Naive B cell (primary cell): Measurements from ENCODE around the gene FAM181A. TPM values are rescaled to one million over a fixed set of nuclear protein-coding genes. Genes with fewer than 3 reads are reported as not detected.

Experiments
- ATAC-seq, 2 donors: fragments of 150-1000 bp; cut with Tn5 transposase; 2 replicates each; pipeline ENCODE4 v1.10.0; 2021; ENCODE audit warnings: low read depth in 2 of 2, mild to moderate bottlenecking in 2 of 2, moderate library complexity in 2 of 2
- DNase-seq: peaks from one replicate; pipeline ENCODE4 v3.0.0; 2022
- H3K27ac Mint-ChIP-seq, 6 donors: one replicate each; pipeline ENCODE4 v1.8.0; 2020 to 2022; ENCODE audit warnings: mild to moderate bottlenecking in 6 of 6, mixed read lengths in 6 of 6, moderate library complexity in 5 of 6, inconsistent platforms in 2 of 6
- H3K27me3 Mint-ChIP-seq, 3 donors: one replicate each; pipeline ENCODE4 v1.8.0; 2021 to 2022; ENCODE audit warnings: mixed read lengths in 3 of 3, mild to moderate bottlenecking in 1 of 3
- H3K36me3 Mint-ChIP-seq, 2 donors: one replicate each; pipeline ENCODE4 v1.8.0; 2020 to 2022; ENCODE audit warnings: mixed read lengths in 2 of 2, inconsistent platforms in 1 of 2, mild to moderate bottlenecking in 1 of 2
- H3K4me1 Mint-ChIP-seq, 3 donors: one replicate each; pipeline ENCODE4 v1.8.0; 2020 to 2022; ENCODE audit warnings: mixed read lengths in 3 of 3, inconsistent platforms in 1 of 3, mild to moderate bottlenecking in 1 of 3, moderate library complexity in 1 of 3
- H3K4me3 Mint-ChIP-seq, 8 donors: one replicate each; pipeline ENCODE4 v1.8.0; 2020 to 2022; ENCODE audit warnings: mild to moderate bottlenecking in 8 of 8, mixed read lengths in 8 of 8, moderate library complexity in 8 of 8, inconsistent platforms in 2 of 8
- H3K9me3 Mint-ChIP-seq, 7 donors: one replicate each; pipeline ENCODE4 v1.8.0; 2020 to 2022; ENCODE audit warnings: mixed read lengths in 7 of 7, mild to moderate bottlenecking in 5 of 7, inconsistent platforms in 2 of 7, moderate library complexity in 1 of 7
- polyA plus RNA-seq, 6 donors: library from polyadenylated mRNA; unstranded; fragments of 300-500 nt; fragmentation: Illumina TruSeq; gene quantifications; one replicate each; pipeline ENCODE4 v1.2.3, GENCODE V29; 2021; ENCODE audit warnings: low read depth in 6 of 6

FAM181A gene
- polyA plus RNA-seq, 6 donors from 2014 or later: not detected

DNA sequence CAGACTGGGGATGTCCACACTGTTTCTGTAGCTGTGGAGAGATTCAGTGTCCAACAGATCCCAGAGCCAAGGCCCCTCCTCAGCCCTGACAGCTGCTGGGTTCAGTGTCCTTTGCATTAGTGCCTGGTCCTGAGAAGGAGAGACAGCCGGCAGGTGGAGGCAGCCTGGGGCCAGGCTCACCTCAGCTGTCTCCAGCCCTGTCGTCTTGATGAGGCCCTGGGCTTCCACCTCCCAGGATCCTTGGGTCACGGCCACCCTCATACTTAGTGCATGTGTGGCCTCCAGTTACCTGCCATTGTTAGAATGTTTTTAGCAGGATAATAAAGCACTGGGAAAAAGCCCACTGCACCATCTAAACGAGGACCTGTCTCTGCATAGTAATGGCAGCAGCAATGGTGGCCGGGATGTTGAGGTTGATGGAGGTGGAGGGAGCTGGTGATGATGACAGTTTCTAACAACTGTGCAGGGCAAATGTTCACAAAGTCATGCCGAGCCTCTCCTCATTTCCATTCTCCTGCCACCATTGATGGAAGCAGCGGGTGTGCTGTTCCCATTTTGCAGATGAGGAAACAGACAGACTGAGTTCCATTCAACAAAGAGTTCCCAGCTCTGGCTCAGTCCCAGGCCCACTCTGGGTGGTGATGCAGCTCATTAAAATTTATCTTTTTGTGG, 31.6 kb downstream of the FAM181A start:
- ATAC-seq: no peak
- H3K27ac Mint-ChIP-seq: peak overlapping the region; percentile 88 to 98 (median 96)
- no peaks in the 10 kb centered on the region for H3K9me3 Mint-ChIP-seq
- no peaks in the 10 kb centered on the region for H3K27me3 Mint-ChIP-seq
- no peaks in the 10 kb centered on the region for H3K36me3 Mint-ChIP-seq
- DNase-seq: no peak
- H3K4me3 Mint-ChIP-seq: peak overlapping the region in 7 of 8 donors; percentile 25 to 85 (median 70)
- peaks cover 68 to 95% (median 92%) of the 10 kb centered on the region in 3 donors for H3K4me1 Mint-ChIP-seq

DNA sequence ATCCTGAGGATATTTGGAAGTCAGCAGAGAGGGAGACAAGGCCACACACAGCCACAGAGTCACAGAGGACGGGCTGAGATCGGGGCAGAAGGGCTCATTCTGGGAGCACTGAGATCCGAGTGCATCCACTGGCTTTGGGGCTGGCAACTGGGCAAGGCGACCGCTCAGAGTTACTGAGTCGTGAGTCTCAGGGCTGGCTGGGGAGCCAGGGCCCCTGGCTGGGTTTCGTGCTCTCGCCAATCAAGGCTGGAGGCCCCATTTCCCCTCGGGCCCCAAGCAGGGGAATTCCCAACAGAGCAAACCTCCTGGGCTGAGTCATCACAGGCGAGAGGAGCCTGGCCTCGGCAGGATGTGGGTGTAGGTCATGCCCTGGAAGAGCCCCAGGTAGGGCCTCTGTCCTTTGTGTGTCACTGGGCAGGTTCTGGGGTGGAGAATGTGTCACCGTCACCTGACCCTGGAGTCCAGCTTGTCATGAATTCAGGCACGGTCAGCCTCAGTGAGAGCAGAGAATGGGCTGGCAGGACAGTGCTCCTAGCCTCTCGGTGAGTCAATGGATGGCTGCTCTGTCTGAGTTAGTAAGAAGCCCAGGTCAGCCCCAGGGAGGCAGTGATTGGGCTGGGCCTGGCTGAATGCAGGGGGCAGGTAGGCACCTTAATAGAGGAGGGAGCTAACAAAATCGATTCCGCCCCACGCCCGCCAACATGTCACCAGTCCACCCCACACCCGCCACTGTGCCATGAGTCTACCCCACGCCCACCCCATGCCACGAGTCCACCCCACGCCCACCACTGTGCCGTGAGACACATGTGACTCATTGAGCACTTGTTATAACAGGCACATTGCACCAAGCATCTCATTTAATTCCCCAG, 32.3 kb downstream of the FAM181A start:
- Mint-ChIP-seq H3K27ac (peak overlapping the region; percentile 88 to 98 (median 96)), H3K4me1 (peaks cover 67 to 95% (median 93%) of the 10 kb centered on the region in 3 donors), H3K36me3 (no peaks in the 10 kb centered on the region), H3K27me3 (no peaks in the 10 kb centered on the region), H3K9me3 (no peaks in the 10 kb centered on the region), H3K4me3 (peak overlapping the region in 7 of 8 donors; percentile 25 to 85 (median 70))
- DNase-seq (peak; percentile 80), ATAC-seq (peak; percentile 74 to 79)

DNA sequence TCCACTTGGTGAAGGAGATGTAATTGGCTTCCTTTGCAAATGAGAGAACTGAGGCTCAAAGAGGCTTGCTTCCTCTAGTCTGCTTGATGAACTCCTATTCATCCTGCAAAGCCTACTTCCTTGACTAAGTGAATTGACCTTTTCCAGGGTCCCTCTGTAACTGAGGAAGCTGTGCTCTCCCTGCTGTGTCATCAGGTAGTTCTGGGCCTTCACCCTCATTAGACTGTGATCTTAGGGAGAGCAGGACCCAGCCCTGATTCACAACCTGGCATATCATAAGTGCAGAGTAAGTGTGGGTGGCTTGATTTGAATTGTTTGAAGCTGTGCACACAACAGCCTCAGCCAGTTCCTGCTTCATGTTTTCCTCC, 32.9 kb downstream of the FAM181A start:
- H3K36me3 Mint-ChIP-seq: no peaks in the 10 kb centered on the region
- H3K4me1 Mint-ChIP-seq: peaks cover 69 to 95% (median 93%) of the 10 kb centered on the region in 3 donors
- H3K9me3 Mint-ChIP-seq: peaks cover 0 to 6% (median 0%) of the 10 kb centered on the region in 7 donors
- H3K27me3 Mint-ChIP-seq: no peaks in the 10 kb centered on the region
- ATAC-seq (no peak), DNase-seq (no peak)
- peak overlapping the region in 5 of 8 donors; percentile 25 to 85 (median 70) for H3K4me3 Mint-ChIP-seq
- peak overlapping the region in 4 of 6 donors; percentile 90 to 98 (median 96) for H3K27ac Mint-ChIP-seq

DNA sequence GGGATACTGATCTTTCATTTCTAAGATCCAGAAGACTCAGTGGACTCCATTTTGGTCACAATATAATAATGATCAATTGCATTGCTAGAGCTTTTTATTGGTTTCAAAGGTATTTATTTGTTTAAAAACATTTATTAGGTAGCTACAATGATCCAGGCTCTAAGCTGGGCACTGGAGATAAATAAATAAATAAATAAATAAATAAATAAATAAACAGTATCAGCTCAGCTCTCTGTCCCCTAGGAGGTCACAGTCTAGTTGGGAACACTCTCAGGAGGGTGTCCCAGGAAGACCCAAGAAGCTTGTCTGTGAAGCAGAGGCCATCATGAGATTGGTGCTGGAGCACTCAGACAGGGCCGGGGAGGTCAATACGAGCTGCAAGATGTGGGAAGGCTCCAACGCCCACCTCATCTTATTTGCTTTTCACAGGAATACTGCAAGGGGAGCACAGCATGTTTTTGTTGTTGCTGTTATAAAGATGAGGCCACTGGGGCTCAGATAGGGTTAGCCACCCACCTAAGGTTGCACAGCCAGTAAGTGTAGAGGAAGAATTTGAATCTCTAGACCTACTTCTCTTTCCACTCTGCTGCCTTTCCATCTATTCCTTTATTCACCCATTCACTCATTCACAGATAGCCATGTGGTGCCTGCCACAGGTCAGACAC, 33.8 kb downstream of the FAM181A start:
- no peaks in the 10 kb centered on the region for H3K36me3 Mint-ChIP-seq
- H3K4me1 Mint-ChIP-seq: peaks cover 67 to 93% (median 91%) of the 10 kb centered on the region in 3 donors
- no peak for ATAC-seq
- no peak for DNase-seq
- peak overlapping the region in 2 of 6 donors; percentile 65 to 95 for H3K27ac Mint-ChIP-seq
- H3K4me3 Mint-ChIP-seq: peak overlapping the region in 5 of 8 donors; percentile 2 to 44 (median 40)
- no peaks in the 10 kb centered on the region for H3K27me3 Mint-ChIP-seq
- peaks cover 0 to 7% (median 0%) of the 10 kb centered on the region in 7 donors for H3K9me3 Mint-ChIP-seq

DNA sequence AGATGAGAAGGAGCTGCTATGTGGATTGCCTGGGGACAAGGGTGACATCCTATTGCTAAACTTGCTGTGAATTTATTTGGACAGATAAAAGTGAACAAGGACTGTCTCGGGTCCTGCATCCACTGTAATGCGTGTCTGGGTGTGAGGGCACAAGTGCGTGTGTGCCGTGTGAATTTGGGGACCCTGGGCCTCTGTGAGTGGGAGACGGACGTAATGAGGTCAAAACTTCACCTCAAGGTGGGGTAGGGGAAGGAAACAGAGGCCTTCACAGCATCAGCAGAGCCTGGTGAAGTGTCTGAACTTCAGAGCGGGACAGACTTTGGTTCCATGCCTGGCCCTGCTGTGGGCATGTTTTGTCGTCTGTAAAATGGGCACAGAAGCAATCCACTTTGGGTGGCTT, 34.5 kb downstream of the FAM181A start:
- DNase-seq (no peak), ATAC-seq (no peak)
- Mint-ChIP-seq H3K4me1 (peaks cover 64 to 93% (median 85%) of the 10 kb centered on the region in 3 donors), H3K4me3 (peak overlapping the region in 5 of 8 donors; percentile 44 to 82 (median 68)), H3K36me3 (no peaks in the 10 kb centered on the region), H3K27me3 (no peaks in the 10 kb centered on the region), H3K27ac (peak overlapping the region; percentile 65 to 95 (median 87)), H3K9me3 (peaks cover 0 to 7% (median 0%) of the 10 kb centered on the region in 7 donors)

DNA sequence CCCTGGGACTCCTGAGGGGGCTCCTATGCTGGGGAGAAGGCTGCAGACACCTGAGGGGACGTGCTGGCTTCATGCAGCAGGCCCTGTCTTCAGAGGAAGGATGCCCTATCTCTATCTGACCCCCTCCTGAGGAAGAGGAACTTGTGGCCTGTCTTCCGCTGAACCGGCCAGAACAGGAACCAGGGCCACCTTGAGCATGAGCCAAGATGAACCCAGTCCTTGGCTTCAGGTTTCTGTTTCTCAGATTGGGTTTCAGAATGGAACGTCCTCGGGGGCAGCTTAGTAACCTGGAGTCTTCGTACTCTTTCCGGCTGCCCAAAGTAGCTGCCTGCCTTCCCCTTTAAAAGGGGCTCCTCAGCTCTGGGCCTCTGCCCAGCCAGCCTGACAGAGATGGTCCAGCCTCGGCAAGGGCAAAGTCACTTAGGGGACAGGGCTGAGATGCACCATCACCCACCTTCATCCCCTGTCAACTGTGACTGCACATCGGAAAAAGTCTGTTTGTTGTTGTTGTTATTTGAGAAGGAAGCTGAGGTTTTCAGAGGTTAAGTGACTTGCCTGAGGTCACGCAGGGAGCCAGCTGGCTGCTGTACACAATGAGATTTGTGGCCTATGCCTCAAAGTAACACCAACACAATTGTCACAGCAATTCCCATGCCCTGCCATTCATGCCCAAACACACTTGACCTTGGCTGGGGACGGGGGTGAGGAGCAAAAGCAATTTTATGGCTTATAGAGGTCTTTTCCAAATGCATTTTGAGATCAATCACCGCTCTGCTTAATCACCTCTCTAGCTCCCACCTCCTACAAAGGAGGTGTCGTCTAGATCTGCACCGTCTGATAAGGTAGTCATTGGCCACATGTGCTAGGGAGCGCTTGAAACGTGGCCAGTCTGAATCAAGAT, 35.8 kb downstream of the FAM181A start:
- Mint-ChIP-seq H3K4me3 (peak overlapping the region; percentile 52 to 89 (median 69)), H3K27me3 (no peaks in the 10 kb centered on the region), H3K27ac (peak overlapping the region; percentile 95 to 99 (median 96)), H3K9me3 (peaks cover 0 to 7% (median 0%) of the 10 kb centered on the region in 7 donors), H3K36me3 (no peaks in the 10 kb centered on the region), H3K4me1 (peaks cover 67 to 94% (median 83%) of the 10 kb centered on the region in 3 donors)
- DNase-seq: peak; percentile 76
- ATAC-seq: peak; percentile 67 to 72

DNA sequence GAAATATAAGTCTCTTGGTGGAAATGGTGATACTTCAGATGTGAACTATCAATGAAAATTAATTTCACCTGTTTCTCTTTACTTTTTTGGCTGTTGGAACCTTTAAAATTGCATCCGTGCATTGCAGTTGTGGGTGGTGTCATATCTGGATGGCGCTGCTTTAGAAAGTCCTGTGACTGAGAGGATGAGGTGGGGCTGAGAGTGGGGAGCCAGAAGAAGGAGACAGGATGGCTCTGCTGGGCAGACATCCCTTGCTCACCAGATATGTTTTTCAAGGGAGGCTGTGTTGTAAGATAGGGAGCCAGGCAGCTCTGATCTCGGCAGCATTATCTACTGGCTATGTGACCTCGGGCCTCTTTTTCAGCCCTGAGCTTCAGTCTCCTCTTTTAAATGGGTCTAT, 36.5 kb downstream of the FAM181A start:
- ATAC-seq (no peak), DNase-seq (no peak)
- H3K9me3 Mint-ChIP-seq: peaks cover 0 to 7% (median 0%) of the 10 kb centered on the region in 7 donors
- H3K4me3 Mint-ChIP-seq: peak overlapping the region in 5 of 8 donors; percentile 52 to 82 (median 66)
- H3K27me3 Mint-ChIP-seq: no peaks in the 10 kb centered on the region
- peaks cover 69 to 94% (median 83%) of the 10 kb centered on the region in 3 donors for H3K4me1 Mint-ChIP-seq
- peak overlapping the region in 5 of 6 donors; percentile 63 to 99 (median 95) for H3K27ac Mint-ChIP-seq
- no peaks in the 10 kb centered on the region for H3K36me3 Mint-ChIP-seq

DNA sequence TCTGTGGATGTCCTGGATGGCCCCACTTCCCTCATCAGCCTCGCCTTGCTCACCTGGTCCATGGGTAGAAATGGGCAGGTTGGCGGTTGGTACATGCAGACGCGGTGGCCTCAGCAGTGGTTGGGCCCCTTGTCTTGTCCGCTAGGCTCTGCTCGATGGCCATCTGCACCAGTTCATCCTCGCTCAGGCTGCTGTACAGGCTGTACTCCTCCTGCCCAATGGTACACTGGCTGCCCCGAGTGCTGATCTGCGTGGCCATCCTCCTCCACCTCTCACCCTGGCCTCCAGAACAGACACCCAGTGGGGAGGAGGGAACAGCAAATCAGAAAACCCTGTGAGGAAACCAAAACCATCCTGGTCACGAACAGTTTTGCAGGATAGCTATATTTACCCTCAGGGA, 37.1 kb downstream of the FAM181A start:
- no peaks in the 10 kb centered on the region for H3K27me3 Mint-ChIP-seq
- ATAC-seq (no peak), DNase-seq (no peak)
- peak overlapping the region in 1 of 8 donors; percentile 48 for H3K4me3 Mint-ChIP-seq
- H3K27ac Mint-ChIP-seq: peak overlapping the region in 3 of 6 donors; percentile 22 to 95 (median 50)
- H3K4me1 Mint-ChIP-seq: peaks cover 70 to 94% (median 83%) of the 10 kb centered on the region in 3 donors
- H3K9me3 Mint-ChIP-seq: peaks cover 0 to 7% (median 0%) of the 10 kb centered on the region in 7 donors
- no peaks in the 10 kb centered on the region for H3K36me3 Mint-ChIP-seq

DNA sequence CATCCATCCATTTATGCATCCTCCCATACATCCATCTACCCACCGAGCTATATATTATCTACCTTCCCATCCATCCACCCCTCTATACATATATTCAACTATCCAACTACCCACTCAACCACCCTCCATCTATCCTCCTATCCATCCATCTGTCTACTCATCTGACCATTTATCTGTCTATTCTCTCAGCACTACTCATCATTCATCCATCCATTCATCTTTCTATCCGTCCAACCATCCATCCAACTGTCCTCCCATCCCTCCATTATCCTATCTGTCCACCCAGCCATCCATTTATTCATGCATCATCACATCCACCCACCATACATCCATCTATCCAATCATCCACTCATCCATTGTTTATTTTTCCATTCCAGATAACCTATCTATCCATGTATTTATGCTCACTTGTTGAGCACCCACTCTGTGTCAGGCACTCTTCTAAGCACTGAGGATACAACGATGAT, 37.7 kb downstream of the FAM181A start:
- H3K27ac Mint-ChIP-seq: peak overlapping the region in 4 of 6 donors; percentile 5 to 75 (median 37)
- peaks cover 65 to 94% (median 81%) of the 10 kb centered on the region in 3 donors for H3K4me1 Mint-ChIP-seq
- peak overlapping the region in 3 of 8 donors; percentile 2 to 56 (median 37) for H3K4me3 Mint-ChIP-seq
- ATAC-seq (no peak), DNase-seq (no peak)
- H3K27me3 Mint-ChIP-seq: no peaks in the 10 kb centered on the region
- H3K9me3 Mint-ChIP-seq: peaks cover 0 to 7% (median 0%) of the 10 kb centered on the region in 7 donors
- H3K36me3 Mint-ChIP-seq: no peaks in the 10 kb centered on the region

DNA sequence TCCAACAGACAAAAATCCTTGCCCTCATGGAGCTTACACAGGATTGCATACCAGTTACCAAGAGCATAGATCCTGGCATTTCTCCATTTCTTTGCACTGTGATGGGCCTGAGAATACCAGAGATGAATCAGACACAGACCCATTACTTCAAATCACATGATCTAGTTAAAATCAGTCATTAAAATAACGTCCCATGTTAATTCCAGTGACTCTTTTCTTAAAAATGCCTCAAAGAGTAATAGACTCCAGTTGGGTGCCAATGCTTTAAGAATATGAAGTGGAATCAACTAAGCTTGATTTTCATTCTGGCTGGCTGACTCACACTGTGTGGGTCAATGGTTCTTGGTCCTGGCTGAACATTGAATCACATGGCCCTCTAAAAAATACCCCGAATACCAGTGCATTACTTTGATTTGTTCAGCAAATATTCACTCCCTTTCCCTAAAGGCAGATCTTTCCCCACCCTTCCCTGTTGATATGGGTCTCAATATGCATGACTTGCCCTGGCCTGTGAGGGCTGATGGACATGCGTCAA, 38.2 kb downstream of the FAM181A start:
- DNase-seq (no peak), ATAC-seq (no peak)
- Mint-ChIP-seq H3K9me3 (peaks cover 0 to 7% (median 0%) of the 10 kb centered on the region in 7 donors), H3K27me3 (no peaks in the 10 kb centered on the region), H3K36me3 (no peaks in the 10 kb centered on the region), H3K4me3 (peak overlapping the region in 1 of 8 donors; percentile 1), H3K27ac (peak overlapping the region in 3 of 6 donors; percentile 26 to 65 (median 43)), H3K4me1 (peaks cover 62 to 94% (median 81%) of the 10 kb centered on the region in 3 donors)

DNA sequence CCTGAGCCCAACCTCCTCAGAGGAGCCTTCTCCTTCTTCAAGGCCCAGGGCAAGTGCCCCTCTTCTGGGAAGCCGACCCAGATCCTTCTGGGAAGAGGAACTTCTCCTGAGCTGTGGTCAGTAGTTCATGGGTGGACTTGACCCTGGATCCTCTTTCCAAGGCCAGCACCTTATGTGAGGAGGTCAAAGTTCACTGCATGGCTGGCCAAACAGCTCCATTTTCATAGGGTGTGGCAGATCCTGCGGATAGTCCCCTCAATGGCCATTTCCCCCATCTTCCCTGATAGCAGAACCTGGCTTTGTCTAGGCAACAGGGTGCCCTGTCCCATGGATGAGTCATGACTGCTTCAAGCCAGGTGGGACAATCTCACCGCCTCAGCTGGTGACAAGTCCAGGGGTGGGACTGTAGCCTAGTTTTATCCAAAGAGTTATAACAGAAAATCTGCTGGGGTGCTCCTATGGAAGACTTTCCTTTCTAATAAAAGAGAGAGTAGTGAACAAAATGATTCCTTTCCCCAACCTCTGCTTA, 38.9 kb downstream of the FAM181A start:
- Mint-ChIP-seq H3K36me3 (no peaks in the 10 kb centered on the region), H3K27me3 (no peaks in the 10 kb centered on the region), H3K9me3 (peaks cover 0 to 7% (median 0%) of the 10 kb centered on the region in 7 donors), H3K4me1 (peaks cover 65 to 96% (median 85%) of the 10 kb centered on the region in 3 donors), H3K27ac (peak overlapping the region in 4 of 6 donors; percentile 26 to 85 (median 46)), H3K4me3 (peak overlapping the region in 2 of 8 donors; percentile 13 to 29)
- ATAC-seq (no peak), DNase-seq (no peak)
